DOHH2 (cell line): ENCODE data around the gene PCNX2.

Experiments
- EZH2phosphoT487 ChIP-seq: fragments of 200-600 bp; sonication (generic); IDR thresholded peaks from 2 replicates; pipeline ENCODE4 v1.6.1; 2017; ENCODE audit warnings: borderline replicate concordance, mild to moderate bottlenecking, antibody characterized with exemption, low read length, moderate library complexity, mixed read lengths
- TF ChIP-seq, protein P1 (sequence below): fragments of 200-600 bp; sonication (generic); IDR thresholded peaks from one replicate; pipeline ENCODE4 v1.5.1; 2014; ENCODE audit warnings: antibody characterized with exemption, mild to moderate bottlenecking, low read depth, low read length; ENCODE audit not compliant: poor library complexity, severe bottlenecking

DNA sequence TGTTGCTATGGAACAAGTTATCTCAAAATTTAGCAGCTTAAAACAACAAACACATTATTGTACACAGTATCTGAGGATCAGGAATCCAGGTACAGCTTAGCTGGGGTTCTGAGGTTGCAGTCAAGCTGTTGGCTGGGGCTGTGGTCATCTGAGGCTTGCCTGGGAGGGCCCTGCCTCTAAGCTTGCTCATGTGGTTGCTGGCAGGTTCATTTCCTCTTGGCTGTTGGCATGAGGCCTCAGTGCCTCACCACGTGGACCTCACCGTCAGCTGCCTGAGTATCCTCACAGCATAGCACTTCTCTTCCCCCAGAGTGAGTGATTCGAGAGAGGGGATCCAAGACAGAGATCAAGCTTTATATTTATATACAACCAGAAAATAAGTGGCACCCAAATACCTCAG is 326.6 kb downstream of the PCNX2 start:
- TF ChIP-seq, protein P1, sequence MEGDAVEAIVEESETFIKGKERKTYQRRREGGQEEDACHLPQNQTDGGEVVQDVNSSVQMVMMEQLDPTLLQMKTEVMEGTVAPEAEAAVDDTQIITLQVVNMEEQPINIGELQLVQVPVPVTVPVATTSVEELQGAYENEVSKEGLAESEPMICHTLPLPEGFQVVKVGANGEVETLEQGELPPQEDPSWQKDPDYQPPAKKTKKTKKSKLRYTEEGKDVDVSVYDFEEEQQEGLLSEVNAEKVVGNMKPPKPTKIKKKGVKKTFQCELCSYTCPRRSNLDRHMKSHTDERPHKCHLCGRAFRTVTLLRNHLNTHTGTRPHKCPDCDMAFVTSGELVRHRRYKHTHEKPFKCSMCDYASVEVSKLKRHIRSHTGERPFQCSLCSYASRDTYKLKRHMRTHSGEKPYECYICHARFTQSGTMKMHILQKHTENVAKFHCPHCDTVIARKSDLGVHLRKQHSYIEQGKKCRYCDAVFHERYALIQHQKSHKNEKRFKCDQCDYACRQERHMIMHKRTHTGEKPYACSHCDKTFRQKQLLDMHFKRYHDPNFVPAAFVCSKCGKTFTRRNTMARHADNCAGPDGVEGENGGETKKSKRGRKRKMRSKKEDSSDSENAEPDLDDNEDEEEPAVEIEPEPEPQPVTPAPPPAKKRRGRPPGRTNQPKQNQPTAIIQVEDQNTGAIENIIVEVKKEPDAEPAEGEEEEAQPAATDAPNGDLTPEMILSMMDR: no peak
- no peak for TF ChIP-seq EZH2phosphoT487
